ENCODE data around the gene TGM1.

DNA sequence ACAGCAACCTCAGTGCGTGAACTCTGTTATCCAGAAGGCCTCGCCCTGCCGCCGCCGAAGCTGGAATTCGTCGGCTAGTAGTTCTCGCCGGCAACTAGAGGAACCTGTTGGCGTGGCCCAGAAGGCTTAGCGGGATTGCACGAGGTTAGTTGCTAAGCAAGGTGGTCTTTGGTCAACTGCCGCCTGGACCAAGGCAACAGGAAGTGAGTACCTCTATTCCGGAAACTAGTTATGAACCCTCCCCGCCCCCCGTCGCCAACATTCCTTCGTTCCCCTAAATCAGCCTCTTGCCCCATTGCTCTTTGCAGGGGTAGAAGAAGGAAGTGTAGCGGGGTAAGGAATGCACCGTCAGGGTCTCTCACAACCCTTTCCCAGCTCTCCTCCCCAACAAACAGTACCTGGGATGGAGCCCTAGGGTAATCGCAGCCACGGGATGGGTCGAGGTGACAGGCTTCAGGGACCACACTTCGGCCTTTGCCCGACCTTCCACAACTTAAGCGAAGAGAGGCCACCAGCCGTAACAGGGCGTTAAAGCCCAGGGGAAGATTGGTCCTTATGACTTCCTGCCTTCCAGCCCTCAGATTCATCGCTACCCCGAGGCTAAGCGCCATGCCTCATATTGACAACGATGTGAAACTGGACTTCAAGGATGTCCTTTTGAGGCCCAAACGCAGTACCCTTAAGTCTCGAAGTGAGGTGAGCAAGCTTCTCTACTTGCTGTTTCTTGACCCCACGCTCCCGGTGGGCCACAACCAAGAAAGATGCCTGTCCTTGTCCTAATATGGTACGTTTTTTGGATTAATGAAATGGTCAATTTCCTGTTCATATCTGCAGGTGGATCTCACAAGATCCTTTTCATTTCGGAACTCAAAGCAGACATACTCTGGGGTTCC, 30.1 kb downstream of the TGM1 start, which contains the start of gene GMPR2:
- TF ChIP-seq, protein P1, sequence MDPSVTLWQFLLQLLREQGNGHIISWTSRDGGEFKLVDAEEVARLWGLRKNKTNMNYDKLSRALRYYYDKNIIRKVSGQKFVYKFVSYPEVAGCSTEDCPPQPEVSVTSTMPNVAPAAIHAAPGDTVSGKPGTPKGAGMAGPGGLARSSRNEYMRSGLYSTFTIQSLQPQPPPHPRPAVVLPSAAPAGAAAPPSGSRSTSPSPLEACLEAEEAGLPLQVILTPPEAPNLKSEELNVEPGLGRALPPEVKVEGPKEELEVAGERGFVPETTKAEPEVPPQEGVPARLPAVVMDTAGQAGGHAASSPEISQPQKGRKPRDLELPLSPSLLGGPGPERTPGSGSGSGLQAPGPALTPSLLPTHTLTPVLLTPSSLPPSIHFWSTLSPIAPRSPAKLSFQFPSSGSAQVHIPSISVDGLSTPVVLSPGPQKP (IDR thresholded peaks at IDR 0.05; ENCODE audit: low read depth, low read length) = no peak
- TF ChIP-seq POLR2A (IDR thresholded peaks at IDR 0.05; ENCODE audit: low read length) (no peak; the same call in 1 of the 2 replicates), KDM1A (IDR thresholded peaks at IDR 0.05; ENCODE audit: low read depth) (no peak)
- TF ChIP-seq, protein P2, sequence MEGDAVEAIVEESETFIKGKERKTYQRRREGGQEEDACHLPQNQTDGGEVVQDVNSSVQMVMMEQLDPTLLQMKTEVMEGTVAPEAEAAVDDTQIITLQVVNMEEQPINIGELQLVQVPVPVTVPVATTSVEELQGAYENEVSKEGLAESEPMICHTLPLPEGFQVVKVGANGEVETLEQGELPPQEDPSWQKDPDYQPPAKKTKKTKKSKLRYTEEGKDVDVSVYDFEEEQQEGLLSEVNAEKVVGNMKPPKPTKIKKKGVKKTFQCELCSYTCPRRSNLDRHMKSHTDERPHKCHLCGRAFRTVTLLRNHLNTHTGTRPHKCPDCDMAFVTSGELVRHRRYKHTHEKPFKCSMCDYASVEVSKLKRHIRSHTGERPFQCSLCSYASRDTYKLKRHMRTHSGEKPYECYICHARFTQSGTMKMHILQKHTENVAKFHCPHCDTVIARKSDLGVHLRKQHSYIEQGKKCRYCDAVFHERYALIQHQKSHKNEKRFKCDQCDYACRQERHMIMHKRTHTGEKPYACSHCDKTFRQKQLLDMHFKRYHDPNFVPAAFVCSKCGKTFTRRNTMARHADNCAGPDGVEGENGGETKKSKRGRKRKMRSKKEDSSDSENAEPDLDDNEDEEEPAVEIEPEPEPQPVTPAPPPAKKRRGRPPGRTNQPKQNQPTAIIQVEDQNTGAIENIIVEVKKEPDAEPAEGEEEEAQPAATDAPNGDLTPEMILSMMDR (IDR thresholded peaks at IDR 0.05) = no peak
